UCSD-AML1 (cell line): Measurements from ENCODE around the gene FAM227B.
"Not testable (repeated sequence)": the region's sequence is repeated elsewhere in the genome, so short reads cannot be mapped to it uniquely, and the experiment has no call there.

Source experiments
- DNase-seq: peaks from one replicate; lab custom pipeline; 2025; ENCODE audit not compliant: unreplicated experiment; lab: John Stamatoyannopoulos, UW

The FAM227B gene

DNA sequence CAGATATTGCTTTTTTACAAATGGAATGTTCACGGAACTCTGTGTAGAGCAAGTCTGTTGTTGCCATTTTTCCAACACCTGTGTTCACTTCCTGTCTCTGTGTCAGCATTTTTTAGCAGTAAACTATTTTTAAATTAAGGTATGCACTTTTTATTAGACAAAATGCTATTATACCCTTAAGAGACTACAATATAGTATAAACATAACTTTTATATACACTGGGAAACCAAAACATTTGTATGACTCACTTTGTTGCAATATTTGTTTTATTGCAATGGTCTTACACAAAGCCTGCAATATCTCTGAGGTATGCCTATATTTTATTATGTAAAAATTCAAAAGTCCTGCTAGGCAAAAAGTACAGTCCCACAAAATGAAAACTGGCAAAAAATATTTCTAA is 237.4 kb downstream of the FAM227B start:
- no peak for DNase-seq

DNA sequence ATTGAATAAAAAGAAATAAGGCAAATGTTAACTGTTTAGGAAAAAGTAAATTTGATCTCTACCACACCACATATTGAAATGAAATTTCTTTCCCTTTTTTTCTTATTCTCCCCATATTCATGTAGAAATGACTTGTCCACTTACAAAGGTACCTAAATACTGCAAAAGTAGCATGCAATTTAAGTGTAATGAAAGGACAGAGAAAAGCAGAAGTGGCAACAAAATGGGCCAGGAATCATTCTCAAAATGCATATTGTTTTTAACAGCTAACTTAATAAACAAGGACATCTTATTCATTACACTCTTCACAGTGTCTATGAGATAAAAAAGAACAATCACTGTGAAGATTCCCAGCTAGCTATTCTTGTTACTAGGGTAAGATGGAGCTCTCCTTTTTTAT is 238.2 kb downstream of the FAM227B start:
- no peak for DNase-seq

DNA sequence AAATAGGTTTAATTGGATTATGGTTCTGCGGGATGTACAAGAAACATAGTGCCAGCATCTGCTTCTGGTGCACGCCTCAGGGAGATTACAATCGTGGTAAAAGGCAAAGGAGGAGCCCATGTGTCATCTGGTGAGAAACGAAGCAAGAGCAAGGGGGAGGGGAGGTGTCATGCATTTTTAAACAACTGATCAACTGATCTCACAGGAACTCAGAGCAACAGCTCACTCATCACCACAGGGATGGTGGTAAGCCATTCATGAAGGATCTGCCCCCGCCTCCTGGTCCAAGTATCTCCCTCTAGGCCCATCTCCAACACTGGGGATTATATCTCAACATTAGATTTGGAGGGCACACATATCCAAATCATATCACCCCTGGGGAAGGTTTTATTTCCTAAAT is 239.7 kb downstream of the FAM227B start:
- DNase-seq: no peak

DNA sequence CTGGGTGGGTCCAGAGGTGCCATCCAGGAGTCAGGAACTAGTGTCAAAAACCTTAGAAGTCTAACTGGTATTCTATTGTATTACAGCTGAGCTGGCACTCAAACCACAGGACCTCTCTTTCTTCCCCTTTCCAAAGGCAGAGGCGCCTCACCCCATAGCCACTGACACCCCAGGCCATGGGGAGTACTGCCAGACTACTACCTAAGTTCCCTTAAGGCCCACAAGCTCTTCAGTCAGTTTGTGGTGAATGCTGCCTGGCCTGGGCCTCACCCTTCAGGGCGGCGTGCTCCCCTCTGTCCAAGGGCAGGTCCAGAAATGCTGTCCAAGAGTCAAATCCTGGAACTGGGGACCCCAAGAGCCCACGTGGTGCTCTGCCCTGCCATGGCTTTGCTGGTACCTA is 240.6 kb downstream of the FAM227B start:
- DNase-seq: no peak

DNA sequence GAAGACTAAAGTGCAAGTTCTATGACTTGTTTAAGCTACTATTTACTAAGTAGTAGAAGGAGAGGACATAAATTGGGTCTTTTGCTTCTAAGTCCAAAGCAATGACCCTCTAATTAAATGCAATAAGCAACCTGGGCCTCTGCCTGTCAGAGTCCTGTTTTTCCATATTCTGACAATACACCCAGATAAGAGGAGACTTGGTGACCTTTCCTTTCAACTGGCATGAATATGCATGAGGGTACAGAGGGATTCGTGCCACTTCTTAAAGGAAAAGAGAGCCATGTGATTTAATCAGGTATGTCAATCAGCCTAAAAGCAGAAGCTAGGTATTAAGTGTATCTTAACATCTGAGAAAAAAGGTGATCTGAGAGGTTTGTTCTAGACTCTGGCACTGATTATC is 248.3 kb downstream of the FAM227B start:
- DNase-seq: no peak

DNA sequence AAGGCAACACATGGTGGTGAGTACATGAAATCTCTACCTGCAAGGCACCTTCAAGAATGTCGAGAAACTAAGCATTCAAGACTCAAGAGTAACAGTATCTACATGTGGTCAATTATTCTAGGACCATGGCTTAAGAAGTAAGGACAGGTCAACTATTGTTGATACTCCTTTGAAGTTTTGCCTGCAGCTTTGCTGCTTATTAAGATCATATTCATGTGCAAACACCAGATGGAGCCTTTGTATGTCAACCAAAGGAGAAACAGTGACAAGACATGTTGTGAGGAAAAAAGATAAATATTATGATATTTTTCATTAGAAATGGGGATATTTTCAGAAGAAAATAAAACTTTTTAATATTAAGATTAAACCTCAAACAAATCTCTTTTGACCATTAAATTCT is 249.8 kb downstream of the FAM227B start:
- no peak for DNase-seq

DNA sequence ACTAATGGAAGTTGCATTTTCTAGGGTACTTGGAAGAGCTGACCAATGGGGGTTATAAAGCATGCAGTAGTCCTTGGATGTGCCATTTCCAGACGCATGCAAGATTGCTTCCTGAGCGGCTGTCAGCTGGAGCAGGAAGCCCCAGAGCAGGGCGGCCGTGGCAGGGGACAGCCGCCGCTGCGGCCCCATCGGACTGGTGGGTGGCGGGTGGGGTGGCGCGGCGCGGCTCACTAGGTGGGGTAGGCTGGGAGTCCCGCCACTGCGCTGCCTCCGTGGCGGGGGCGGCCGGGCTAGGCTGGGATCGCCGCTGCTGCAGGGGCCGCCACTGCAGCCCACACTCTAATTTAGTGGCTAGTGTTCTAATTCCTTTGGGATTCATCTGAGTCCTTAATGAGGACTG is 254.1 kb downstream of the FAM227B start:
- DNase-seq: no peak

DNA sequence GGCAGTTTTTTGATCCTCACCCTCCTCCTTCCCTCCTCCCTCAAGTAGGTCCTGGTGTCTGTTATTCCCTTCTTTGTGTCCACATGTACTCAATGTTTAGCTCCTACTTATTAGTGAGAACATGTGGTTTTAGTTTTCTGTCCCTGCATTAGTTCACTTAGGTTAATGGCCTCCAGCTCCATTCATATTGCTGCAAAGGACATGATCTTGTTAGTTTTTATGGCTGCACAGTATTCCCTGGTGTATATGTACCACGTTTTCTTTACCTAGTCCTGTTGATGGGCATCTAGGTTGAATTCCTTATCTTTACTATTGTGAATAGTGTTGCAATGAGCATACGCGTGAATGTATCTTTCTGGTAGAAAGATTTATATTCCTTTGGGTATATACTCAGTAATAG is 259.2 kb downstream of the FAM227B start:
- no peak for DNase-seq

DNA sequence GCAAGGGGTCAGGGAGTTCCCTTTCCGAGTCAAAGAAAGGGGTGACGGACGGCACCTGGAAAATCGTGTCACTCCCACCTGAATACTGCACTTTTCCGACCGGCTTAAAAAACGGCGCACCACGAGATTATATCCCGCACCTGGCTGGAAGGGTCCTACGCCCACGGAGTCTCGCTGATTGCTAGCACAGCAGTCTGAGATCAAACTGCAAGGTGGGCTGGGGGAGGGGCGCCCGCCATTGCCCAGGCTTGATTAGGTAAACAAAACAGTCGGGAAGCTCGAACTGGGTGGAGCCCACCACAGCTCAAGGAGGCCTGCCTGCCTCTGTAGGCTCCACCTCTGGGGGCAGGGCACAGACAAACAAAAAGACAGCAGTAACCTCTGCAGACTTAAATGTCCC is 266.2 kb downstream of the FAM227B start:
- not testable (repeated sequence) for DNase-seq

DNA sequence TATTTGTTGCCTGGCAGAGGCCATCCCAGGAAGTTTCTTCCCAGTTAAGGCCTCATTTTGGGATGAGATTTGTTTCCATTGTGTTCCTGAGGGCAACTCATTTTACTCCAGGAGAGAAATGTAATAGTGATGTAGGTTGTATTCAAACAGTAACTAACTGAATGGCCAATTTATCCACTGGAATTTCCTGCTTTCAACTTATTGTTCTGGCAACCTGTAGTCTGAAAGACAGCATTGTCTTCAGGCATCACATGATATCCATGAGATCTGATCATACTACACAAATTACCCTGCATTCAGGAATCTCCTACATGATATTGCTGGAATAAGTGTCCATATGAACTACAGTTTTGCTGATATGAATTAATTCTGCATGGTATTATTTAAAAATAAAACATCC is 277.1 kb downstream of the FAM227B start:
- no peak for DNase-seq

DNA sequence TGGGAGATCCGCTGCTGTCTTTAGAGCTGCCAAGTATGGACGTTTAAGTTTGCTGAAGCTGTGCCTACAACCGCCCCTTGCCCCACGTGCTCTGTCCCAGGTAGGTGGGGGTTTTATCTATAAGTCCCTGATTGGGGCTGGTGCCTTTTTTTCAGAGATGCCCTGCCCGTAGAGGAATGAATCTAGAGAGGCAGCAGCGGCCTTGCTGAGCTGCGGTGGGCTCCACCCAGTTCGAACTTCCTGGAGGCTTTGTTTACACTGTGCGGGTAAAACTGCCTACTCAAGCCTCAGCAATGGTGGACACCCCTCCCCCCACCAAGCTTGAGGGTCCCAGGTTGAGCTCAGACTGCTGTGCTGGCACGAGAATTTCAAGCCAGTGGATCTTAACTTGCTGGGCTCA is 281.0 kb downstream of the FAM227B start:
- no peak for DNase-seq

DNA sequence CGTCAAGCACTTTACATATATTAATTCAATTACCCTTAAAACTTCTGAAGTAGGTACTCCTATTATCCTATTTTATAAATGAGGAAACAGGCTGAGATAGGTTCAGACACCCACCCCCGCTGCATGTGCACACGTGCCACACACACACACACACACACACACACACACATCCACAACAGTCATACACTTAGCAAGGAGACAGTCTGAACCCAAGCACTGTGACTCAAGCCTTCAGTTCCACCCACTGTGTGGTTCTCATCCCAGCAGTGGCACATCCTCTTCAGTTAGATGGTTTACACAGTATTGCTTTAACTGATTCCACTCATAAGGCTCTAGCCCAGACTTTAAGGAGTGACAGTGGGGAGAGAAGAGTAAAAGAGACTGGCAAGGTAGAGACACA is 288.7 kb downstream of the FAM227B start:
- no peak for DNase-seq

DNA sequence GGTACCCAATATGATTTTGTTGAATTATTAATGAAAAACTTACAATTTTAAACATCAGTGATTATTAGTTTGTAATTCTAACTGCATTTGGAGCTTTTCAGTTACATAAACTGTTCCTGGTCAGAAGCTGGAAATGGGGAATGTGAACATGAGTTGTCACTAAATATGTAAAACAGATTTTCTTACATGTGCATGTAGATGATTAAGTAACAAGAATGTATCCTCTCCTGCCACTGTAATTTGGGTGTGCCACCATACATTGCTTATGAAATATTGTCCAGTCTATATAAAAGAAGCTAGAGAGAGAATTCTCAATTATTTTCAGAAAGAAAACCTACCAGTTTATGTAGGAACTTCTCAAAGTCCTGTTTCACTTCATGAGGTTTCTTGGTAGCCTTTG is 289.2 kb downstream of the FAM227B start:
- DNase-seq: no peak

DNA sequence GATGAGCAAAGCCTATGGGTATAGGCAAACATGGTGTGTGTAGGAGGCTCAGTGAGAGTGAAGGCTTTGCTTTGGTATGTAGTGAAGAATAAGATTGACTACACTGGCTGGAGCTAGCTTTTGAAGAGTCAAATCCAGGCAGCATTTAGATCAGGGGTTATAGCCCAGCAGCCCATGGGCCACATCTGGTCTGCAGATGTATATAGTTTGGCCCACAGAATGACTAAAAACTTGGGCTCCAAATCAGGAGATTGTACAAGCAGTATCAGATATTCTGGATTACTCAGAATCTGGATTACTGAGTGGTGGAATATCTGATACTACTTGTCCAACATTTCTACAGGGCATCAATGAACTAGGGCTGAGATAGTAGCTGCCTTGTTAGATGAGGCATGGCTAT is 290.5 kb downstream of the FAM227B start:
- no peak for DNase-seq

DNA sequence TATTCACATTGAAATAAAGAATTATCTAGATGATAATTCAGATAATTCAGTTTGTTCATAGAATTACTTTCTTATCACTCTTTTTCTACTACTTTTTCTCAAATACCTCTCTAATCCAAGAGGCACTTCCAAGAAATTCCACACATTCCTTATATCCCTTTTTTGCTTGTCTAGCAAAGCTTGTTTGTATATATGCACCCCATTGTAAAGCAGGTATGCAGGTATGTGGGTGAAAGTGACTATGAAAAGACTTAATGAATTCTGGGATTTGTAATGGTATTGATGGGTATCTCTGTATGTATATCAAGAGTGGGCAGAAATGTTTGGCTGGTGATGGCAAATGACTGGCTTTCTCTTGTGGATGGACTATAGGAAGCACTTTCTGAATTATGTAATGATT is 291.7 kb downstream of the FAM227B start:
- DNase-seq: no peak

DNA sequence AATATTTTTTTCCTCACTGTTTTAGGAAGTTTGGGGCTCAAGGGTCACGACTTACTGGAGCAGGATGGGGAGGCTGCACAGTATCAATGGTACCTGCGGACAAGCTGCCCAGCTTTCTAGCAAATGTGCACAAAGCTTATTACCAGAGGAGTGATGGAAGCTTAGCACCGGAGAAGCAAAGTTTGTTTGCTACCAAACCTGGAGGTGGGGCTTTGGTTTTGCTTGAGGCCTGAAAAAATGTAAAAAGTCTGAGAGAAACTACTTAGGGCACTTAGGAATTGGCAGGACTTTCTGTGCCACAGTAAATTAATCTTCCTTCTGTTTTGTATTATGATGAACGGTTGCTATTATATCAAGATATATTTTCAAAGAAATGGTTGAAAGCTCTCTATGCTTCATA is 292.7 kb downstream of the FAM227B start:
- DNase-seq: no peak

DNA sequence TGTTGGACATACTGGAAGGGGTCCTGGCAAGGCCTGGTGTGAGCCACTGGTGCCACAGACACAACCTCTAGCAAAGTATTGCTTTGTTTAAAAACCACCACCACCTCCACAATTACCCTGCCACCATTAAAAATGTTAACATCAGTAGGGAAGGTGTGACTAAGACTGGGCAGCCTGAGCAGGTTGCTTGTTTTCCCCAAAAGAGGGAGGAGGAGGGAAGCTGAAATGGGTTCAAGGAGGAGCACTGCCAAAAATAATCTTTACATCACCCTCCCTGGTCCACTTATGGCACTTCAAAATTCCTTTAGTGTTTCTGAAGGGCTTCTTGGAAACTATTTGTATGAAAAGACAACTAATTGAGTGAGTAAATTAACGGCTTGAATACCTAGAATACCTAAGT is 297.4 kb downstream of the FAM227B start:
- no peak for DNase-seq

DNA sequence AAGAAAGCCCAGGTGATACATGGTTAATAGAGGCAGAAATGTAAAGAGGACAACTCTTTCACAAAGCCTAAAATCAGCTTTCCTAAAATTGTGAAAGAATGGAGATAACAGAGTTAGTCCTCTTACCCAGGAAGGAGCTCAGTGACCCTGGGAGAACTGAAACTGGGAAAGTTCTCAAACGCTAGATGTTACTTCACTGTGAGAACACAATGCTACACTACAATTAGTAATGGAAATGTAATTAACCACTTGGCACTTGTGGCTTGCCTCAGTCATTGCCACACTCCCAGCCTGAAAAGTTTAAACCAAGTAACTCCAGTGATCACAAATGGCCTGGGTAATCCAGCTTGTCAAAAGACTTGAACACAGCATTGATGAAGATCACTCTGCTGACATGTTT is 300.3 kb downstream of the FAM227B start:
- DNase-seq: no peak

DNA sequence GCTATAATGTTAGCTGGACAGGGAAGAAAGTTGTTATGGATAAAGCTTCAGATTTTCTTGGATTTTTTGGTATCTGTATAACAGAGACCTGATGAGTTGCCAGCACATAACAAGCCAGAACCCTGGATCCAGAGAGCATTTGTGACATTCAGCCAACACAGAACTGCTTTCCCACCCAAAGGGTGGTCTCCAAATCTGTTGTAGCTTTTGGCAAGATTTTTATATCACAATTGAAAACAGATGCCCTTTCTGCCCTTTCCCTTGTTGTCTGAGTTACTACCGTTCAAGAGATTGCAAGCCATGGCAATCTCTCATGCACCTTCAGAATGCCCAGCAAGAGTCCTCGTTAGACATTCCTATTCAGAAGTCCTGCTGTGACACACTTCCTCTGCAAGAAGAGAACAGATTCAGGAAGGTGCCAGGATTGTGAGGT is 305.2 kb downstream of the FAM227B start:
- DNase-seq: no peak

DNA sequence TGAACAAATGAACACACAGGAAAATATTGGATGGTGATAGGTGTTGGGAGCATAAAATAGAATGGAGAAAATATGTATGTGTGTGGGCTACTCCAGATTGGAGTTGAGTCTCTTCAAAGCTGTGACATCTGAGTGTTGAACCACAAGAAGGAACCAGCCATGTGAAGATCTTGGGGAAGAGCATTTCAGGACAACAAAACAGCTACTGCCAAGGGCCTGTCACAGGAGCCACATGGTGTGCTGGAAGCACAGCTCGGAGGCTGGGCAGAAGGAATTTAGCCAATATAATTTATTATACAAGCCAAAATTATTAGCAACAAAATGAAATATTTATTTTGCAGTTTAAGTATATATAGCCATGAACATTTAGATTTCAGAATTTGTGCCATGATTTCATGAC is 305.9 kb downstream of the FAM227B start:
- DNase-seq: no peak

DNA sequence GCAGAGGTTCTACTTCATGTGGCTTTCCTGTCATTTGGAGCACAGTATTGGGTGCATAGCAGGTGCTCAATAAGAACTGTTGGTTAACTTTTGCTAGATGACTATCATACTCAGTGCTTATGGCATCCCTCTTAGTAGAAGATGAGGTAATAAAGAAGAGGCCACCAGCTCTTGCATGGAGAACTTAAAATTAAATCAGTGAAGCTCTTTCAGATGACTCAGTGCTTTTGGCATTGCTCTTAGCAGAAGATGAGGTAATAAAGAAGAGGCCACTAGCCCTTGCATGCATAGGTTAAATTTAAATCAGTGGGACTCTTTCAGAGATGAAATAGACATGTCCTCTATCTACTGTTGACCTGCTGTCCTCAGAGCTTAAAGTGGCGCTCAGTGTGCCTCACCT is 307.0 kb downstream of the FAM227B start:
- DNase-seq: no peak

DNA sequence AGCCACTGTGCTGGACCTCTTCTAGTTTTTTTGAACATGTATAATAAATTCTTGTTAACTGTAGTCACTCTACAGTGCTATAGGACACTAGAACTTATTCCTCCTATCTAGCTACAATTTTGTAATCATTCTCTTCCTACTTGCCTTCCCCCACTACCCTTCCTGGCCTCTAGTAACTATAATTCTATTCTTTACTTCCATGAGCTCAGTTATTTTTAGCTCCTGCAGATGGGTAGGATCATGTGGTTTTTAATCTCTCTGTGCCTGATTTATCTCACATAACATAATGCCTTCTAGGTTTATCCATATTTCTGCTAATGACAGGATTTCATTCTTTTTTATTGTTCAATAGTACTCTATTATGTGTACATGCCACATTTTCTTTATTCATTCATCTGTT is 310.7 kb downstream of the FAM227B start:
- DNase-seq: no peak

DNA sequence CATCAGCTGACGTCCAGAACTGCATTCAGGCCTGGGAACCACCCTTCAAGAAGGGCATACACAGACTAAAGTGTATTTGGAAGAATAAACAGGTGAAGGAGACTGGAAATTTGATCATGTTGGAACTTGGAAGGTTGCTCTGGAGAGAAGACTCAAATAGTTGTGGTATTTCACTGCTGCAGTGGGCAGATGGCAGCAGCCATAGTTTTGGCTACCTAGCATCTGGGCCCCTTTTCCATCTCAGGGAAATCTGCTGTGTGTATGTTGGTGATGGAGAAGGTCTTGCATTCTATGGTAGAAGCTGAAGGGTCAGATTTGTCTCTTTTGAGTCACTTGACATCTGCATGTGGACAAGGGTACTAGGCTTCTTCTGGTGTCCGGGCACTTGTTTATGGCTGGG is 311.9 kb downstream of the FAM227B start:
- DNase-seq: no peak

DNA sequence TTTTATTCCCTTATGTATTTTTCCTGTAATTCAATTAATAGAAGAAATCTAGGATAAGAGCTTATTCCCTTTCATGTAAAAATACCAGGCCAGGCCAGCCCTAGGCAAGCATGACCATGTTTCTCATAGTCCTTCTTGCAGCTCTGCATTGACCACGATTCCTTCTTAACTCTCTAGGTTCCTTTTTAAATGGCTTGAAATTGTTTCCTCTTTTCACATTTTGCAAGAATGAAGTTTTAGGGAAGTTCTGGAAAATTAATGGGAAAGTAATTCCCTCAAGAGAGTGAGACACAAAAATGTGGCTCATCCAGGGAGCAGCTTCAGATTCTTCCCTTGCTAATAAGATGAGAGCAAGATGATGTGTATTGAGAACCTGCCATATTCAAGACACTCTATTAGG is 314.1 kb downstream of the FAM227B start:
- no peak for DNase-seq
